Hepatocyte (in vitro differentiated cells): ENCODE results near the gene SLAIN2. TPM values are rescaled to one million over a fixed set of nuclear protein-coding genes. Genes with fewer than 3 reads are reported as not detected.

Experiments used
- DNase-seq: peaks from one replicate; pipeline ENCODE4 v3.0.0-alpha.2; 2016; ENCODE audit warnings: low spot score
- H2AFZ ChIP-seq: fragments of 200-600 bp; sonication (generic); 2 replicates; pipeline ENCODE4 v1.6.0; 2016; ENCODE audit warnings: antibody characterized with exemption, mild to moderate bottlenecking
- H3K27ac ChIP-seq: fragments of 200-600 bp; sonication (generic); 2 replicates; pipeline ENCODE4 v1.5.1; 2016; ENCODE audit warnings: mild to moderate bottlenecking
- H3K27me3 ChIP-seq: fragments of 200-600 bp; sonication (generic); 2 replicates; pipeline ENCODE4 v1.6.1; 2016
- H3K36me3 ChIP-seq: fragments of 200-600 bp; sonication (generic); replicated peaks from 2 replicates; pipeline ENCODE4 v1.5.1; 2016; ENCODE audit warnings: low read depth; ENCODE audit not compliant: insufficient read depth
- H3K4me1 ChIP-seq: fragments of 200-600 bp; sonication (generic); 2 replicates; pipeline ENCODE4 v1.5.1; 2016; ENCODE audit warnings: mild to moderate bottlenecking, moderate library complexity; ENCODE audit not compliant: insufficient read depth
- H3K4me2 ChIP-seq: fragments of 200-600 bp; sonication (generic); 2 replicates; pipeline ENCODE4 v1.6.0; 2016
- H3K4me3 ChIP-seq: fragments of 200-600 bp; sonication (generic); 2 replicates; pipeline ENCODE4 v1.5.1; 2016; ENCODE audit warnings: mild to moderate bottlenecking
- H3K79me2 ChIP-seq: fragments of 200-600 bp; sonication (generic); 2 replicates; pipeline ENCODE4 v1.6.0; 2017; ENCODE audit warnings: mild to moderate bottlenecking
- H3K9me2 ChIP-seq: fragments of 200-600 bp; sonication (generic); replicated peaks from 2 replicates; pipeline ENCODE4 v1.6.0; 2017; ENCODE audit warnings: mild to moderate bottlenecking; ENCODE audit not compliant: insufficient read depth
- H3K9me3 ChIP-seq: fragments of 200-600 bp; sonication (generic); 2 replicates; pipeline ENCODE4 v1.5.1; 2016; ENCODE audit warnings: low read depth, mild to moderate bottlenecking
- H4K20me1 ChIP-seq: fragments of 200-600 bp; sonication (generic); 2 replicates; pipeline ENCODE4 v1.6.0; 2016; ENCODE audit warnings: mild to moderate bottlenecking; ENCODE audit not compliant: insufficient read depth, poor library complexity, severe bottlenecking
- EZH2 ChIP-seq: fragments of 200-600 bp; sonication (generic); IDR thresholded peaks from 2 replicates; pipeline ENCODE4 v1.6.1; 2016; ENCODE audit warnings: antibody characterized with exemption, mild to moderate bottlenecking, borderline replicate concordance
- EZH2phosphoT487 ChIP-seq: fragments of 200-600 bp; sonication (generic); IDR thresholded peaks from one replicate; pipeline ENCODE4 v1.6.1; 2018; ENCODE audit warnings: antibody characterized with exemption, mild to moderate bottlenecking, low read depth, moderate library complexity; ENCODE audit not compliant: unreplicated experiment, severe bottlenecking
- WGBS: methylation state at CpG from one replicate; pipeline ENCODE4 v1.1.6; 2016; ENCODE audit warnings: low lambda C conversion rate; ENCODE audit errors: missing lambda C conversion rate; 5-methylcytosine and 5-hydroxymethylcytosine counted together
- polyA plus RNA-seq: library from polyadenylated mRNA; unstranded; fragments of >200 nt; fragmentation: Nextera tagmentation; extraction: Ambion mirVana; gene quantifications from 2 replicates; pipeline ENCODE4 v1.2.1, GENCODE V29; 2016
- total RNA-seq: library from RNA; depleted of rRNA; stranded (reverse); fragments of >200 nt; gene quantifications from 2 replicates; pipeline ENCODE4 v1.2.3, GENCODE V29; 2014
- TF ChIP-seq, protein P1 (sequence below): fragments of 200-600 bp; sonication (generic); IDR thresholded peaks from 2 replicates; pipeline ENCODE4 v1.5.1; 2016; ENCODE audit warnings: antibody characterized with exemption, mild to moderate bottlenecking; ENCODE audit not compliant: poor library complexity

Gene SLAIN2
- total and polyA plus RNA-seq, 2 experiments from 2014 or later, result 40.1 to 67.6 TPM

DNA sequence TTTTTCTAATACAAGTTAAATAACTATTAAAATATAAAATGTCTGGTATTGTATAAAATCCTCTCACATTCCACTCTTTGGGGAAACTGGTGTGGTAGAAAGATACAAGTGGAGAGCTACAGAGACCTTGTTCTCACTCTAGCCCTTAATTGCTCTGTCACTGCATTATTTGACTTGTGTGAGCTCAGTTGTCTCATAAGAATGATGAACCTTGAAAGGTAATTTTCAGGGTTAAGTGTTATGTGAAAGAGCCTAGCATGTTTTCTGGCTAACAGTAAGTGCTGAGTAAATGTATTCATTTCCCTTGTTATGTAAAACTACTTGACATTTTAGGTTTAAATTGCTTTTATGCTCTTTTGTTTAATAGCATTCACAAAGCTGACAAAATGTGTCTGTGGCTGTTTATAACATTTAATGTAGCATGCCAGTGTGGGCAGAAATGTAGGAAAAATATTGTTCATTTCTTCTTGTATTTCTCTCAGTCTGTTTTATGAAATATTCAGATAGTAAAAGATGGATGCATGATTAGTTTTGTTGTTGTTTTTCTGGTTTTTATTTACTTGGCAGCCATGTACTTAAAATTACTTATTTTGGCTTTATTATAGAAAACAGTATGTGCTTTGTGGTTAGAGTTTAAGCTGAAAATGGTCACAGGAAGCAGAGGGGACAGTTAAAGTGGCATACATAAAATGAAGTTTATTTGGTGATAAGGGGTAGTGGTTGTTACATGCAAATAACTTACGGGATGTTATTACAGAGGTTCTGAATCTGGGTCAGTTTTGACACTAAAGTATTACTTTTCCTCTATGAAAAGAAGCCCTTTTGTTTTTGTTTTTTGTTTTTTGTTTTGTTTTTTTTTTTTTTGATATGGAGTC, 29.2 kb downstream of the SLAIN2 start:
- DNase-seq, result no peak
- H4K20me1 ChIP-seq, result peaks cover 26% of the 10 kb centered on the region
- WGBS, result 53% methylated on average over 1 of the region's 1 CpG
- H3K36me3 ChIP-seq, result no peaks in the 10 kb centered on the region
- H3K9me3 ChIP-seq, result no peaks in the 10 kb centered on the region
- H2AFZ ChIP-seq, result no peak overlapping the region
- H3K4me1 ChIP-seq, result peaks cover 6% of the 10 kb centered on the region
- H3K4me3 ChIP-seq, result no peak overlapping the region
- H3K79me2 ChIP-seq, result peaks cover 95% of the 10 kb centered on the region
- no peaks in the 10 kb centered on the region for H3K27me3 ChIP-seq
- H3K27ac ChIP-seq, result no peak overlapping the region
- no peaks in the 10 kb centered on the region for H3K9me2 ChIP-seq
- no peak overlapping the region for H3K4me2 ChIP-seq
- TF ChIP-seq EZH2phosphoT487, result no peak
- TF ChIP-seq, protein P1, sequence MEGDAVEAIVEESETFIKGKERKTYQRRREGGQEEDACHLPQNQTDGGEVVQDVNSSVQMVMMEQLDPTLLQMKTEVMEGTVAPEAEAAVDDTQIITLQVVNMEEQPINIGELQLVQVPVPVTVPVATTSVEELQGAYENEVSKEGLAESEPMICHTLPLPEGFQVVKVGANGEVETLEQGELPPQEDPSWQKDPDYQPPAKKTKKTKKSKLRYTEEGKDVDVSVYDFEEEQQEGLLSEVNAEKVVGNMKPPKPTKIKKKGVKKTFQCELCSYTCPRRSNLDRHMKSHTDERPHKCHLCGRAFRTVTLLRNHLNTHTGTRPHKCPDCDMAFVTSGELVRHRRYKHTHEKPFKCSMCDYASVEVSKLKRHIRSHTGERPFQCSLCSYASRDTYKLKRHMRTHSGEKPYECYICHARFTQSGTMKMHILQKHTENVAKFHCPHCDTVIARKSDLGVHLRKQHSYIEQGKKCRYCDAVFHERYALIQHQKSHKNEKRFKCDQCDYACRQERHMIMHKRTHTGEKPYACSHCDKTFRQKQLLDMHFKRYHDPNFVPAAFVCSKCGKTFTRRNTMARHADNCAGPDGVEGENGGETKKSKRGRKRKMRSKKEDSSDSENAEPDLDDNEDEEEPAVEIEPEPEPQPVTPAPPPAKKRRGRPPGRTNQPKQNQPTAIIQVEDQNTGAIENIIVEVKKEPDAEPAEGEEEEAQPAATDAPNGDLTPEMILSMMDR, result no peak
- TF ChIP-seq EZH2, result no peak

DNA sequence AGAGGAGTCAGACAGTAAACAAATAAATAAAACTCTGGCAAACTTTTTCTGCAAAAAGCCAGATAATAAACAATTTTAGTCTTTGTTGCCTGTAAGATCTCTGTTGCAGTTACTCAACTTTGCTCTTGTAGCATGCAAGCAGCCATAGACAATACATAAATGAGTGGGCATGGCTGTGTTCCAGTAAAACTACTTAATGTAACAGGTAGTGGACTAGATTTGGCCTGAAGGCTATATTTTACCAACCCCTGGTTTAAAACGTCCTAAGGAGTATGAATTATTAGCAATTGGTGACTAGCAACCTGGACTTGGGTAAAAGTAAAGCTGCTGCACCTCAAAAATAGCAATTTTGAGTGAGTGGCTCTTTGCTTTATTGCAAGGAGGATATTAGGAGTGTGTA, 30.9 kb downstream of the SLAIN2 start:
- no peaks in the 10 kb centered on the region for H3K9me3 ChIP-seq
- no peak overlapping the region for H3K4me3 ChIP-seq
- WGBS, result 61% methylated on average over 1 of the region's 1 CpG
- no peak for TF ChIP-seq EZH2phosphoT487
- no peak for TF ChIP-seq EZH2
- TF ChIP-seq, protein P1, result no peak
- H3K4me1 ChIP-seq, result peaks cover 7% of the 10 kb centered on the region
- H4K20me1 ChIP-seq, result peaks cover 15% of the 10 kb centered on the region
- H3K79me2 ChIP-seq, result peaks cover 82% of the 10 kb centered on the region
- H3K27ac ChIP-seq, result no peak overlapping the region
- no peaks in the 10 kb centered on the region for H3K36me3 ChIP-seq
- no peak for DNase-seq
- no peaks in the 10 kb centered on the region for H3K27me3 ChIP-seq
- H2AFZ ChIP-seq, result no peak overlapping the region
- no peaks in the 10 kb centered on the region for H3K9me2 ChIP-seq
- H3K4me2 ChIP-seq, result no peak overlapping the region

DNA sequence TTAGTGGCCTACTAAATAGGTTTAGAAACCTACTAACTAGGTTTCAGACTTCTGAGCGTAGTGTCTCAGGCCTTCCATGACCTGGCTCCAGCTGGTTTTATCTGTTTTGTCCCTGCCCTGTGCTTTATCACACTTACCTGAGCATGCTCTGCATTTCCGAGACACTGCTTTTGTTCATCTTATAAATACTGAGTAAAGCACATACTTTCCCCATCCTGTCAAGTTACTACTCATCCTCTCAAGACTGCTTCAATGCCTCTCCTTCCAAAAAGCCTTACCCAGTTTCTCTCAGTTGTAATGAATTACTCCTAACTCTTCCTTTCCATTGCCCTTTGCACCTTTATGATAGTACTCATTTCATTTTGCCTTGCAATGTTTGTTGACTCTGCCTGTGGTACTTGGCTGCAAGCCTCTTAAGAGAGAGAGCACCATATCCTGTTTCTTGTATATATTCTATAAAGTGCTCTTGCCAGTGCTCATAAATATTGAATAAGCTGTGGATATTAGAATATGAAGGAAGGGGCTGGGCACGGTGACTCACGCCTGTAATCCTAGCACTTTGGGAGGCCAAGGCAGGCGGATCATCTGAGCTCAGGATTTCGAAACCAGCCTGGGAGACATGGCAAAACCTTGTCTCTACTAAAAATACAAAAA, 34.4 kb downstream of the SLAIN2 start:
- Histone ChIP-seq H3K36me3 (no peaks in the 10 kb centered on the region), H3K9me3 (no peaks in the 10 kb centered on the region), H3K27me3 (no peaks in the 10 kb centered on the region), H3K4me2 (peak overlapping the region; percentile 30), H3K27ac (peak overlapping the region; percentile 66), H3K4me3 (no peak overlapping the region), H3K9me2 (no peaks in the 10 kb centered on the region), H3K79me2 (peaks cover 81% of the 10 kb centered on the region), H2AFZ (no peak overlapping the region), H4K20me1 (peaks cover 6% of the 10 kb centered on the region), H3K4me1 (peaks cover 7% of the 10 kb centered on the region)
- 59% methylated on average over 6 of the region's 6 CpGs for WGBS
- peak; percentile 36 for DNase-seq
- TF ChIP-seq, protein P1, result no peak
- TF ChIP-seq EZH2phosphoT487 (no peak), EZH2 (no peak)
